ENCODE data around the gene JAM3. TPM values are rescaled to one million over a fixed set of nuclear protein-coding genes. Genes with fewer than 3 reads are reported as not detected.

JAM3 gene
- total and polyA plus RNA-seq, 2 donors (not counting 3 experiments of a cell fraction or from before 2014, with no cell fraction given) = 78.8 to 137 TPM

DNA sequence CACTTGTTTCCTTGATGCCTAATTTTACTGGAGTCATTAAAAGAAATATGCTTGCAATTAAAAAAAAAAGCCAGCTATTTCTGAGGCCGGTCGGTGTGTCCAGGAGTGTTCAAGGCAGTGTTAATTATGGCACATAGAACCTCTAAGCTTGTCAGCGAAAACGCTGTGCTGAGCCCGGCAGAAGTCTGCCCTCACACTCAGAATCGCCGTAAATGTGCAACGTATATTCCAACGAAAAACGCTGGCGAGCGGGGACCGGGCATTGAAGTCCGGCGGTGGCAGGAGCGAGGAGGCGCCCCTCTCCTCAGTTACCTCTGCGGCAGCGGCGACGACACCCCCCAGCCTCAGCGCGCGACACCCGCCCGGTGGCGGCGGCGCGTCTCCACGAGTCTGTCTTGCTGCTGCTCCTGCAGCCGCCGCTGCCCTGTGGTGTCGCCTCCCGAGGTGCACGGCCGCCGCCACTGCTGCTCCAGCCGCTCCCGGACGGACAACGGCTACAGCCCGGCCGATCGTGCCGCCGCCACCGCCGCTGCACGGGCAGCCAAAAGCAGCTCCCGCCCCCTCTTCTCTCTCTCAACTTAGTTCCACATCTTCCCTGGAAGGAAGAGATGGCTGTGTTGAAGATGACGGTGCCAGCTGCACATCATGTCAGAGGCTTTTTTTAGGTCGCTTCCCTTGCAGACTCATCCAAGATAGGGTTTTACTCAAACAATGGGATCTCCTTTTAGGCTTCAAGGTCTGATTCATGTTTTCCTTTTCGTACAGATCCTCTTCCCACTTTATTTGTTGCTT is 56.0 kb downstream of the JAM3 start:
- H3K9me1 ChIP-seq (replicated peaks; ENCODE audit: control insufficient read depth, extremely low read depth, insufficient read depth, low read length) = no peaks in the 10 kb centered on the region
- H3K9ac ChIP-seq (replicated peaks; ENCODE audit: extremely low read depth, insufficient read depth, low read length) = peak overlapping the region; percentile 50
- H3K4me1 ChIP-seq (ENCODE audit: control insufficient read depth, extremely low read depth, insufficient read depth, low read length) = peaks cover 60% of the 10 kb centered on the region
- CTCF ChIA-PET = interaction anchor here (1.3 to 4.1 kb wide), 4 partner anchors 14 to 91 kb away, joined by 4 to 38 read pairs (median 6); partner anchors contain the start of gene JAM3
- peak overlapping the region in 2 of 3 experiments; percentile 36 to 50 for H3K4me3 ChIP-seq (replicated peaks in 1 of 3; ENCODE audit: insufficient read depth in 1 of 3, low read depth in 1 of 3, low read length in 3 of 3)
- POLR2A ChIA-PET = no interaction called here
- no peaks in the 10 kb centered on the region for H4K20me1 ChIP-seq (replicated peaks; ENCODE audit: control insufficient read depth, extremely low read depth, insufficient read depth, low read length)
- FAIRE-seq (no peak), DNase-seq (ENCODE audit: low read depth, low spot score) (peak; percentile 67)
- intact Hi-C loops (cut with micrococcal nuclease) (loop anchor here (1.0 kb wide), 1 partner anchor 57 kb away; no protein-coding TSS in a partner anchor), dilution Hi-C loops (cut with MboI; ENCODE audit: extremely low pct_ligation_motif_present, low sequenced_read_pairs) (no loop called here)
- H3K79me2 ChIP-seq (ENCODE audit: control insufficient read depth, insufficient read depth, low read length) = no peaks in the 10 kb centered on the region
- TF ChIP-seq POLR2AphosphoS5 (IDR thresholded peaks at IDR 0.05; ENCODE audit: insufficient read depth, low read depth, low read length) (peak; percentile 45), EZH2 (IDR thresholded peaks at IDR 0.05; ENCODE audit: borderline replicate concordance, low read depth, low read length, severe bottlenecking) (no peak), POLR2A (IDR thresholded peaks at IDR 0.05; ENCODE audit: low read depth, low read length) (no peak), JUN (IDR thresholded peaks at IDR 0.05; ENCODE audit: borderline replicate concordance, insufficient read depth, insufficient read length, low read depth) (peak; percentile 31), FOS (IDR thresholded peaks at IDR 0.05; ENCODE audit: borderline replicate concordance, insufficient read depth, low read length) (peak; percentile 59), GATA2 (IDR thresholded peaks at IDR 0.05; ENCODE audit: insufficient read depth, insufficient read length, low read depth, low read length) (no peak), MYC (IDR thresholded peaks at IDR 0.05; ENCODE audit: low read depth, low read length) (no peak)
- TF ChIP-seq, protein P1, sequence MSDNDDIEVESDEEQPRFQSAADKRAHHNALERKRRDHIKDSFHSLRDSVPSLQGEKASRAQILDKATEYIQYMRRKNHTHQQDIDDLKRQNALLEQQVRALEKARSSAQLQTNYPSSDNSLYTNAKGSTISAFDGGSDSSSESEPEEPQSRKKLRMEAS (IDR thresholded peaks at IDR 0.05; ENCODE audit: insufficient read depth, insufficient read length) = no peak
- TF ChIP-seq, protein P2, sequence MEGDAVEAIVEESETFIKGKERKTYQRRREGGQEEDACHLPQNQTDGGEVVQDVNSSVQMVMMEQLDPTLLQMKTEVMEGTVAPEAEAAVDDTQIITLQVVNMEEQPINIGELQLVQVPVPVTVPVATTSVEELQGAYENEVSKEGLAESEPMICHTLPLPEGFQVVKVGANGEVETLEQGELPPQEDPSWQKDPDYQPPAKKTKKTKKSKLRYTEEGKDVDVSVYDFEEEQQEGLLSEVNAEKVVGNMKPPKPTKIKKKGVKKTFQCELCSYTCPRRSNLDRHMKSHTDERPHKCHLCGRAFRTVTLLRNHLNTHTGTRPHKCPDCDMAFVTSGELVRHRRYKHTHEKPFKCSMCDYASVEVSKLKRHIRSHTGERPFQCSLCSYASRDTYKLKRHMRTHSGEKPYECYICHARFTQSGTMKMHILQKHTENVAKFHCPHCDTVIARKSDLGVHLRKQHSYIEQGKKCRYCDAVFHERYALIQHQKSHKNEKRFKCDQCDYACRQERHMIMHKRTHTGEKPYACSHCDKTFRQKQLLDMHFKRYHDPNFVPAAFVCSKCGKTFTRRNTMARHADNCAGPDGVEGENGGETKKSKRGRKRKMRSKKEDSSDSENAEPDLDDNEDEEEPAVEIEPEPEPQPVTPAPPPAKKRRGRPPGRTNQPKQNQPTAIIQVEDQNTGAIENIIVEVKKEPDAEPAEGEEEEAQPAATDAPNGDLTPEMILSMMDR (IDR thresholded peaks at IDR 0.05; ENCODE audit: extremely low read depth in 1 of 2, insufficient read depth in 1 of 2, low read depth in 1 of 2, low read length in 2 of 2) = no peak
- no peaks in the 10 kb centered on the region for H3K27me3 ChIP-seq (ENCODE audit: control insufficient read depth in 2 of 2, insufficient read depth in 2 of 2, low read length in 2 of 2)
- H3K4me2 ChIP-seq (ENCODE audit: insufficient read depth, low read length) = peak overlapping the region; percentile 70
- H3K36me3 ChIP-seq (ENCODE audit: control insufficient read depth in 2 of 2, extremely low read depth in 1 of 2, insufficient read depth in 2 of 2, low read length in 2 of 2) = no peaks in the 10 kb centered on the region
- H2AFZ ChIP-seq (ENCODE audit: low read depth, low read length) = peak overlapping the region; percentile 30
- no TSS peak for BruUV-seq (replicated peaks)
- H3K27ac ChIP-seq (ENCODE audit: insufficient read depth, low read depth, low read length) = peak overlapping the region; percentile 68
- no peaks in the 10 kb centered on the region for H3K9me3 ChIP-seq (replicated peaks; ENCODE audit: control insufficient read depth, insufficient read depth, low read length)
